ENCODE results near the gene PADI4. TPM values are rescaled to one million over a fixed set of nuclear protein-coding genes. Genes with fewer than 3 reads are reported as not detected.

The PADI4 gene
- total RNA-seq, 4 donors from 2014 or later, result not detected

DNA sequence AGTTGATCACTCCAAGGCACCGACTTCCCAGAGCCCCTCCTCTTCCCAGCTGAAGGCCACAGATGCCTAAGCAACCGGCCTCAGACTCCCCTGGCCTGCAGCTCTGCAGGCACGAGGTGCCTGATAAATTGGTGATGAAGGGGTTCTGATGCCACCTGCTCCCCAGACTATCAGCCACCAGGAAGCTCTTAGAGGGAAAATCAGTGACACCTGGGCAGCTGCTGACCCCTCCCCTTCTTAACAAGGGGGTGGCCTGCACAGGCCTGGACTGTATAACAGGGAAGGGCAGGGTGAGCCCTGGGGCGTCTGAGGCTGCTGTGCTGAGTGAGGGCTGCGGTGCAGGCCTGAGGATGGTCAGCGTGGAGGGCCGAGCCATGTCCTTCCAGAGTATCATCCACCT, 63.9 kb downstream of the PADI4 start, which contains the start of gene PADI6:
TSS of gene PADI6 (plus strand) at position 301 of the 400 bp plus-strand sequence. CDS start at position 351, 50 bp downstream.
- no peak for TF ChIP-seq POLR2A (IDR thresholded peaks at IDR 0.05)
- TF ChIP-seq, protein P1, sequence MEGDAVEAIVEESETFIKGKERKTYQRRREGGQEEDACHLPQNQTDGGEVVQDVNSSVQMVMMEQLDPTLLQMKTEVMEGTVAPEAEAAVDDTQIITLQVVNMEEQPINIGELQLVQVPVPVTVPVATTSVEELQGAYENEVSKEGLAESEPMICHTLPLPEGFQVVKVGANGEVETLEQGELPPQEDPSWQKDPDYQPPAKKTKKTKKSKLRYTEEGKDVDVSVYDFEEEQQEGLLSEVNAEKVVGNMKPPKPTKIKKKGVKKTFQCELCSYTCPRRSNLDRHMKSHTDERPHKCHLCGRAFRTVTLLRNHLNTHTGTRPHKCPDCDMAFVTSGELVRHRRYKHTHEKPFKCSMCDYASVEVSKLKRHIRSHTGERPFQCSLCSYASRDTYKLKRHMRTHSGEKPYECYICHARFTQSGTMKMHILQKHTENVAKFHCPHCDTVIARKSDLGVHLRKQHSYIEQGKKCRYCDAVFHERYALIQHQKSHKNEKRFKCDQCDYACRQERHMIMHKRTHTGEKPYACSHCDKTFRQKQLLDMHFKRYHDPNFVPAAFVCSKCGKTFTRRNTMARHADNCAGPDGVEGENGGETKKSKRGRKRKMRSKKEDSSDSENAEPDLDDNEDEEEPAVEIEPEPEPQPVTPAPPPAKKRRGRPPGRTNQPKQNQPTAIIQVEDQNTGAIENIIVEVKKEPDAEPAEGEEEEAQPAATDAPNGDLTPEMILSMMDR (IDR thresholded peaks at IDR 0.05), result no peak
- DNase-seq, result no peak
- H3K4me3 ChIP-seq, result no peak within 1 kb of the TSS
- H3K27me3 ChIP-seq, result no peaks in the 10 kb centered on the region
- no peaks in the 10 kb centered on the region for H3K36me3 ChIP-seq
- no peak within 1 kb of the TSS for H3K27ac ChIP-seq
- H3K9me3 ChIP-seq, result no peaks in the 10 kb centered on the region
- no peaks in the 10 kb centered on the region for H3K4me1 ChIP-seq

- H3K4me1 ChIP-seq, result no peaks in the 10 kb centered on the region
- no peaks in the 10 kb centered on the region for H3K36me3 ChIP-seq
- no peak overlapping the region for H3K27ac ChIP-seq
- no peak for DNase-seq
- no peaks in the 10 kb centered on the region for H3K9me3 ChIP-seq
- no peak for TF ChIP-seq POLR2A (IDR thresholded peaks at IDR 0.05)
- TF ChIP-seq, protein P1 (IDR thresholded peaks at IDR 0.05), result no peak
- no peak overlapping the region for H3K4me3 ChIP-seq
- H3K27me3 ChIP-seq, result no peaks in the 10 kb centered on the region
Observed at GRCh38 chr1:17372955-17373354, 65.0 kb downstream of the PADI4 start.

DNA sequence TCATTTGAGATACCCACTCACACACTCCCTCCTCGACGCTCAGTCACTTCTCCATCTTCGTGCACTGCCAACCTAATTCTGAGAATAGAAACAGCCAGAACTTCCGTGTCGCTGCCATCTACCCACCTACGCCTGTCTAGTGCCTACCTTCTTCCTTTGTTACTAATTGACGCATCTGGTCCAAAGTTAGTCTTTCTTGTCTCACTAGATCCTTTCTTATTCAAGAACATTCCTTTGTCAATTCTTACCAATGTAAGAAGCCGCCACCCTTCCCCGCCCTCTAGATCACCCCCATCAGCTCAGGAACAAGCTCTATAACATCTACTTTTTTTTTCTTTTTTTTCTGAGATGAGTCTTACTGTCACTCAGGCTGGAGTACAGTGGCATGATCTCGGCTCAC, 67.7 kb downstream of the PADI4 start:
- H3K4me3 ChIP-seq, result no peak overlapping the region
- H3K9me3 ChIP-seq, result no peaks in the 10 kb centered on the region
- no peak for DNase-seq
- TF ChIP-seq POLR2A (IDR thresholded peaks at IDR 0.05), result no peak
- TF ChIP-seq, protein P1 (IDR thresholded peaks at IDR 0.05), result no peak
- no peak overlapping the region for H3K27ac ChIP-seq
- H3K4me1 ChIP-seq, result no peaks in the 10 kb centered on the region
- H3K27me3 ChIP-seq, result no peaks in the 10 kb centered on the region
- H3K36me3 ChIP-seq, result no peaks in the 10 kb centered on the region

DNA sequence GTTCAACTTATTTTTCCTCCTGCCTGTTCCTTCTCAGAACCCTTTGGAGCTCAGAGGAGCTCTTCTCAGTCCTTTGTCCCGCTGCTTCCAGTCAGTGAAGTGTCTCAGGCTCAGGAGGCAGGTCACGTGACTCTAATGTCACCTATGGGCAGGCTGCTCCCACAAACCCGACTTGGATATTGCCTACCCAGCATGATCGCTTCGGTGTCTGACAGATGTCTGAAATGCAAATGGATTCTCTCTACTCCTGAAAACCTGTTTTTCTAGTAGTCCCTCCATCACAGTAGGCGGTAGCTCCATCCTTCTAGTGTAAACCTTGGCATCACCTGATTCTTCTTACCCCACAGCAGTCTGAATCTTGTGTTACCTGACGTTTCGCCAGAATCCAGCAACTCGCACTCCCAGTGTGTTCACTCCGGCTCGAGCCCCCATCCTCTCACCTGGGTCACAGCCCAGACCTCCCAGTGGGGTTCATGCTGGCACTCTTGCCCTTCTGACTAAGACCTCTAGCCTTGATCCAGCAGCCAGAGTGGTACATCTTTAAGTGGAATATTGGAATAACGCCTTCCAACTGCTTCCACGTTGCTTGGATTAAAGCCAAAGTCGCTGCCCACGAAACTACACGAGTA, 69.4 kb downstream of the PADI4 start:
- DNase-seq, result no peak
- Histone ChIP-seq H3K27ac (no peak overlapping the region), H3K4me1 (no peaks in the 10 kb centered on the region), H3K9me3 (no peaks in the 10 kb centered on the region), H3K36me3 (no peaks in the 10 kb centered on the region), H3K4me3 (no peak overlapping the region), H3K27me3 (no peaks in the 10 kb centered on the region)
- TF ChIP-seq POLR2A (IDR thresholded peaks at IDR 0.05), result no peak
- TF ChIP-seq, protein P1 (IDR thresholded peaks at IDR 0.05), result no peak

DNA sequence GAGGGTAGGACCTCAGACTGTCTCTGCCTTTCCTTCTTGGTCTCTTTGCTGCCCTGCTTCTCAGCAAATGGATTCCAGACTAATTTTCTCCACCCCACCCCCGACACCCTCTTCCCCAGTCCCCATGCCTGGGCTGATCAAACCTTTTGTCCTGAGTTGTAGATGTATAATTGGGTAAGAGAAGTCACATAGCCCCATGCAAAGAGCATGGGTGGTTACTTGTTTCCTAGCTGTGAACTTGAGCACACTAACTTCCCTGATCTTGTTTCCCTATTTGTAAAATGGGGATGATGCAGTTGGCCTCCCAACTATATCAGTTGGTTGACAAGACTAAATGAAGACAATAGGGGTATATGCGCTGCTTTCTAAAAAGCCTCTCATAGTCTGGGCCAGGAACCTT, 73.2 kb downstream of the PADI4 start:
- DNase-seq, result no peak
- H3K27me3 ChIP-seq, result no peaks in the 10 kb centered on the region
- H3K9me3 ChIP-seq, result no peaks in the 10 kb centered on the region
- no peak overlapping the region for H3K4me3 ChIP-seq
- no peak overlapping the region for H3K27ac ChIP-seq
- no peaks in the 10 kb centered on the region for H3K4me1 ChIP-seq
- no peaks in the 10 kb centered on the region for H3K36me3 ChIP-seq
- TF ChIP-seq POLR2A (IDR thresholded peaks at IDR 0.05), result no peak
- TF ChIP-seq, protein P1 (IDR thresholded peaks at IDR 0.05), result no peak

Data from Peyer's patch (tissue), 4 donors.